GM12892 (cell line): ENCODE measurements around the gene RALY.

Experiments
- POLR2A ChIP-seq: IDR thresholded peaks from 2 replicates; pipeline ENCODE4 v1.6.1; 2011; ENCODE audit warnings: low read depth, low read length, control low read depth
- POLR2AphosphoS5 ChIP-seq: IDR thresholded peaks from 2 replicates; pipeline ENCODE4 v1.6.1; 2011; ENCODE audit warnings: low read depth, low read length, control low read depth

- TF ChIP-seq POLR2A = no peak
- no peak for TF ChIP-seq POLR2AphosphoS5
Observed at GRCh38 chr20:33999025-33999649, 5.4 kb downstream of the RALY start.
